ENCODE measurements around the gene TNNC1.

The TNNC1 gene

DNA sequence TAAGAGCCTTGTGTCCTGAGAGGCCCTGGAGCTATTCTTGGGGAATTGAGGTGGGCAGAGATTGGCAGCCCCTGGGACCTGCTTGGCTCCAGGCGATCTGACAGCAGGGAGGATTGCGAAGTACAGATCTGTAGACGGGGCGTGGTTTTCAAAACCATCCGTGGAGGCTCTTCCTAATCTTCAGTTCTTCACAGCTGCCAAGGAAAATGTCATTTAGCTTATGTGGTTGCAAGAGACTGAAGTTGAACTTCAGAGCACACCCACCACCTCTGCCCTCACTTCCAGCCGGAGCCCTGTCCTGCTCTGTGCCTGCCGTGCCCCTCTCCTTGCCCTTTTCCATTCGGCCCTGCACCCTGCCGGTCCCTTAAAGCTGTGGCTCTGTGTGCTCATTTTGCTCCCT lies 14.5 kb upstream of the TNNC1 start:
- Histone ChIP-seq H3K9me3 (ENCODE audit: insufficient read depth, low read depth, low read length) (no peaks in the 10 kb centered on the region), H3K27me3 (ENCODE audit: insufficient read depth, low read length) (no peaks in the 10 kb centered on the region), H3K9ac (ENCODE audit: low read depth, low read length) (no peak overlapping the region), H3K36me3 (ENCODE audit: insufficient read depth, low read depth, low read length) (peaks cover 69% of the 10 kb centered on the region), H3K4me1 (ENCODE audit: insufficient read depth, low read length) (no peaks in the 10 kb centered on the region), H3K27ac (ENCODE audit: low read length) (no peak overlapping the region), H3K4me3 (ENCODE audit: low read length) (no peak overlapping the region)

DNA sequence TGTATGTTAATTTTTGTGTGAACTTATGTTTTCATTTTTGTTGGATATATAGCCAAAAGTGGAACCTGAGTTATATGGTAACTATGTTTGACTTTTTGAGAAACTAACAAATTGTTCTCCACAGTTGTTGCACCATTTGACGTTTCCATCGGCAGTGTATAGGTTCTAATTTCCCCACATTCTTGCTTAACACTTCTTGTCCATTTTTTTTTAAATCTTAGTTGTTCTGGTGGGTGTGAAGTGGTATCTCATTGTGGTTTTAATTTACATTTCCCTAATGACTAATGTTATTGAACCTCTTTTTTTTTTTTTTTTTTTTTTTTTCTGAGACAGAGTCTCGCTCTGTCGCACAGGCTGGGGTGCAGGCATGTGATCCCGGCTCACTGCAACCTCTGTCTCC lies 9.6 kb upstream of the TNNC1 start:
- Histone ChIP-seq H3K9me3 (ENCODE audit: insufficient read depth, low read depth, low read length) (no peaks in the 10 kb centered on the region), H3K27ac (ENCODE audit: low read length) (no peak overlapping the region), H3K4me3 (ENCODE audit: low read length) (no peak overlapping the region), H3K4me1 (ENCODE audit: insufficient read depth, low read length) (no peaks in the 10 kb centered on the region), H3K9ac (ENCODE audit: low read depth, low read length) (no peak overlapping the region), H3K36me3 (ENCODE audit: insufficient read depth, low read depth, low read length) (peaks cover 83% of the 10 kb centered on the region), H3K27me3 (ENCODE audit: insufficient read depth, low read length) (no peaks in the 10 kb centered on the region)

DNA sequence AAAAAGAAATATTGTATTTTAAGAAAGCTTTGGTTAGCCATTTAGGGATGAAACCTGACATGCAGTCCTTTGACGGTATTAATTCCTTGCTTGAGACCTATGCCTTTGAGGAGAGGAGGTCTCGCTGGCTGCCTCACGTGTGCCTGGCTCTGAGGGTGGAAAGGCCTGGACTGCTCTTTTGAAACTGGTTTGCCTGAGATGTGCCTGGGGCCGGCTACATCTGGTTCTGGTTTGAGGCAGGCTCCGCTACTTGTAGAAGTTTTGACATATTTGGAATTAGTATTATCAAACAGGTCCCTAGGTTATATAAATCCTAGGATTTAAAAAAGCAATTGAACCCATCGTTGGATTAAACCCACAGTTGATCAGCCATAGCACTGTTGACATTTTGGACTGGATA lies 8.0 kb upstream of the TNNC1 start:
- no peak overlapping the region for H3K27ac ChIP-seq (ENCODE audit: low read length)
- no peaks in the 10 kb centered on the region for H3K27me3 ChIP-seq (ENCODE audit: insufficient read depth, low read length)
- no peak overlapping the region for H3K9ac ChIP-seq (ENCODE audit: low read depth, low read length)
- no peak overlapping the region for H3K4me3 ChIP-seq (ENCODE audit: low read length)
- no peaks in the 10 kb centered on the region for H3K9me3 ChIP-seq (ENCODE audit: insufficient read depth, low read depth, low read length)
- no peaks in the 10 kb centered on the region for H3K4me1 ChIP-seq (ENCODE audit: insufficient read depth, low read length)
- peaks cover 88% of the 10 kb centered on the region for H3K36me3 ChIP-seq (ENCODE audit: insufficient read depth, low read depth, low read length)

DNA sequence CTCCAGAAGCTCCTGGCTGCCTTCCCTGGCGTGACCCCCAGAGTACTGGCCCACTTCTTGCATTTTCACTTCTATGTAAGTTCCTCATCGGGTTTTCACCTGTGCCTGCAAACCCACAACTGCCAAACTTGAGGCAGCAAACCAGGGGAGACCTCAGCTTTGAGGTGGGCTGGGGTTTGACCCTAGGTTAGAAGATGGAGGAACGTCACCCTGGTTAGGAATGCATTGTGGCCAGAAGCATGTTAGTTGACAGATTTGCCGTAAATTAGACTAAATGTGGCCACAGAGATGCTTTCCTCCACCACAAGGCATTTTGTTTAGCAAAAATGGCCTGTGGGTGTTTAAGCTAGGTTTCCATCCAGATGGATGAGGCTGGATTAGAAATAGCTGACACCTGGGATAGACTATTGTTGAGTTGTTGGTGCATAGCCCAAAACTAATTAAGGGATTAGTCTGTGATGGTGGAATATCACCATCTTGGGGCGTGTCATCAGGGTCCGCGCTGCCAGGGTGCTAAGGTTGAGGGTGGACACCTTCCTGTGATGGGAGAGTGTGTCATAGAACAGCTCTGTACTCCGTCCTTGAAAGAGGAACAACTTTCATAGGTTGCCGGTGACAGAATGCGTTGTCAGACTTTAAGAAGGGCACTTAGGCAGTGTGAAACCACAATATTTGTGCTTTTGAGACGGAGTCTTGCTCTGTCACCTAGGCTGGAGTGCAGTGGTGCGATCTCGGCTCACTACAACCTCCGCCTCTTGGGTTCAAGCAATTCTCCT lies 5.1 kb upstream of the TNNC1 start:
- no peak overlapping the region for H3K9ac ChIP-seq (ENCODE audit: low read depth, low read length)
- no peaks in the 10 kb centered on the region for H3K27me3 ChIP-seq (ENCODE audit: insufficient read depth, low read length)
- peaks cover 62% of the 10 kb centered on the region for H3K36me3 ChIP-seq (ENCODE audit: insufficient read depth, low read depth, low read length)
- H3K4me1 ChIP-seq (ENCODE audit: insufficient read depth, low read length): peaks cover 2% of the 10 kb centered on the region; the same call in 1 of the 2 replicates
- no peak overlapping the region for H3K27ac ChIP-seq (ENCODE audit: low read length)
- H3K4me3 ChIP-seq (ENCODE audit: low read length): no peak overlapping the region
- H3K9me3 ChIP-seq (ENCODE audit: insufficient read depth, low read depth, low read length): no peaks in the 10 kb centered on the region

DNA sequence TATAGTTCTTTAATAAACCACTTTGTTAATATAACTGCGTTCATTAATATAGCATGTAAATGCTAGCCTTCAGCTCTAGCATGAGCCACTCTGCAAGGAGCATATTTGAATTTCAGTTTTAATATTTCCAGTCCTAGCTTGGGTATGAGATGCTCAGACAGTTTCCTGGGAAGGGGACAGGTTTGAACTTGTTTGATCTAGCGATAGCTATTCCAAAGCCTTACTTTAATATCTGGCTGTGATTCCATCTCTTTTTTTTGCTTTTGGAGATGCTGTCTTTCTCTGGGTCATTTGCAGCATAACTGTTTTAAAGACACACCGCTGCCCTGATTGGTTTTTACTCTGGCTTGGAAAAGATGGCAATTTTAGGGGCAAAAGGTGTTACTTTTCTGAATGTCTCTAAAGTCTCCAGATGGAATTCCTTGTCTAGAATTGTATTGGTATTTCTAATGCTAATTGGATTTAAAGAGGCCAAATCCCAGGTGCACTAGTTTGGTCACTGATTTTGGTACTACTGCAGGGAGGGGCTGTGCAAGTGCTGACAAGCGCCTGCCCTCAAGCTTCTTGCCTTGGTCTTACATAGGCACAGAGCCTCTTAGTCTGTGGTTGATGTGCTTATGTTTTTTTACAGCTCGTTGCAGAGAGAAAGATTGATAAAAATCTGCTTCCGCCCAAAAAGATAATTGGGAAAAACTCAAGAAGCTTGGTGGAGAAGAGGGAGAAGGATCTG lies 4.4 kb upstream of the TNNC1 start:
- Histone ChIP-seq H3K9me3 (ENCODE audit: insufficient read depth, low read depth, low read length) (no peaks in the 10 kb centered on the region), H3K27me3 (ENCODE audit: insufficient read depth, low read length) (no peaks in the 10 kb centered on the region), H3K4me3 (ENCODE audit: low read length) (no peak overlapping the region), H3K9ac (ENCODE audit: low read depth, low read length) (no peak overlapping the region), H3K27ac (ENCODE audit: low read length) (no peak overlapping the region), H3K36me3 (ENCODE audit: insufficient read depth, low read depth, low read length) (peaks cover 57% of the 10 kb centered on the region), H3K4me1 (ENCODE audit: insufficient read depth, low read length) (peaks cover 2% of the 10 kb centered on the region; the same call in 1 of the 2 replicates)

DNA sequence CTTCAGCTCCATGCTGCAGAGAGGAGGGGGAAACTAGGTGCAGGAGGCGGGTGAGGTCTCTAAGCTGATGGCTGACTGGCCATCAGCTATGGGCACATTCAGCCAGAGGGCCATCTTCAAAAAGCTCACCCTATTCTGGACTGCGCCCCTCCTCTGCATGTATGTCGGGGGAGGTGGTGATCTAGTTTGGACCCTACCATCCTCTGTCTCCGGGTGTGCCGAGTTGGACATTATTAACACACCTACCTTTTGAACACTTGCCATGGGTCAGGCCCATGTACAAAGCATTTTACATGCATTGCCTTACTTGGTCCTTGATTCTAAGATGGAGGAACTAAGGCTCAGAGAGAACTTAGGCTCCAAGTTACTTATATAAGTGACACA lies 3.0 kb upstream of the TNNC1 start:
- no peaks in the 10 kb centered on the region for H3K27me3 ChIP-seq (ENCODE audit: insufficient read depth, low read length)
- H3K36me3 ChIP-seq (ENCODE audit: insufficient read depth, low read depth, low read length): peaks cover 43% of the 10 kb centered on the region
- H3K9me3 ChIP-seq (ENCODE audit: insufficient read depth, low read depth, low read length): no peaks in the 10 kb centered on the region
- H3K4me3 ChIP-seq (ENCODE audit: low read length): peak overlapping the region; percentile 98
- H3K4me1 ChIP-seq (ENCODE audit: insufficient read depth, low read length): peaks cover 2% of the 10 kb centered on the region; the same call in 1 of the 2 replicates
- H3K27ac ChIP-seq (ENCODE audit: low read length): no peak overlapping the region
- H3K9ac ChIP-seq (ENCODE audit: low read depth, low read length): peak overlapping the region; percentile 73; the same call in 1 of the 2 replicates

DNA sequence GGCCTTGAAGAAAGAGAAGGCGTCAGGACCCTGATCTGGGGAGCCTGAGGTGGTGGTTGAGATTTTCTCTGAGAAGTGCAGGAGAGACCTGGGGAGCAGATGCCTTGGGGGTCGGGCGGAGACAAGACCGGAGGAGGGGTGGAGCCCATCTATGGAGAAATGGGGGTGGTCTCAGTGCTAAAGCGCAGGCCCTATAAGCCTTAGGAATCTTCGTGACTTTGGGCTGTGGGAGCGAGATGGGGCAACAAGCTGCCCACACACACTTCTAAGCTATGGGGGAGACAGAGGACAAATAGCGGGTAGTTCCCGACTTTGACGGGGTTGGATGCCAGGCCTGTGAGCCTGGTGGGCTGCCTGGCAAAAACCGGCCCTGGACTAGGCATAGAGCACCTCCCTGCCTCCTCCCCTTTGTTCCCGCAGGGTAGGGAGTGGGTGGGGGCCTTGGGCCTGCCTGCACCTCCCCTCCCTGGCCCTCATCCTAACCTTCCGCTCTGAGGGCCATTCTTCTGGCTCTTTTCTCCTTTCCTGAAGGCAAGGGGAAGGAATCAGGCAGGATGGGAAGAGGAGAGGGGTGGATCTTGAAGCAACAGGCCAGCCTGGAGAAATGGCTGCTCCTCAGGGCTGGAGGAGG lies 2.4 kb upstream of the TNNC1 start:
- Histone ChIP-seq H3K4me1 (ENCODE audit: insufficient read depth, low read length) (peaks cover 2% of the 10 kb centered on the region; the same call in 1 of the 2 replicates), H3K27ac (ENCODE audit: low read length) (peak overlapping the region; percentile 60), H3K9me3 (ENCODE audit: insufficient read depth, low read depth, low read length) (no peaks in the 10 kb centered on the region), H3K4me3 (ENCODE audit: low read length) (peak overlapping the region; percentile 98), H3K9ac (ENCODE audit: low read depth, low read length) (peak overlapping the region; percentile 73), H3K27me3 (ENCODE audit: insufficient read depth, low read length) (no peaks in the 10 kb centered on the region), H3K36me3 (ENCODE audit: insufficient read depth, low read depth, low read length) (peaks cover 40% of the 10 kb centered on the region)

DNA sequence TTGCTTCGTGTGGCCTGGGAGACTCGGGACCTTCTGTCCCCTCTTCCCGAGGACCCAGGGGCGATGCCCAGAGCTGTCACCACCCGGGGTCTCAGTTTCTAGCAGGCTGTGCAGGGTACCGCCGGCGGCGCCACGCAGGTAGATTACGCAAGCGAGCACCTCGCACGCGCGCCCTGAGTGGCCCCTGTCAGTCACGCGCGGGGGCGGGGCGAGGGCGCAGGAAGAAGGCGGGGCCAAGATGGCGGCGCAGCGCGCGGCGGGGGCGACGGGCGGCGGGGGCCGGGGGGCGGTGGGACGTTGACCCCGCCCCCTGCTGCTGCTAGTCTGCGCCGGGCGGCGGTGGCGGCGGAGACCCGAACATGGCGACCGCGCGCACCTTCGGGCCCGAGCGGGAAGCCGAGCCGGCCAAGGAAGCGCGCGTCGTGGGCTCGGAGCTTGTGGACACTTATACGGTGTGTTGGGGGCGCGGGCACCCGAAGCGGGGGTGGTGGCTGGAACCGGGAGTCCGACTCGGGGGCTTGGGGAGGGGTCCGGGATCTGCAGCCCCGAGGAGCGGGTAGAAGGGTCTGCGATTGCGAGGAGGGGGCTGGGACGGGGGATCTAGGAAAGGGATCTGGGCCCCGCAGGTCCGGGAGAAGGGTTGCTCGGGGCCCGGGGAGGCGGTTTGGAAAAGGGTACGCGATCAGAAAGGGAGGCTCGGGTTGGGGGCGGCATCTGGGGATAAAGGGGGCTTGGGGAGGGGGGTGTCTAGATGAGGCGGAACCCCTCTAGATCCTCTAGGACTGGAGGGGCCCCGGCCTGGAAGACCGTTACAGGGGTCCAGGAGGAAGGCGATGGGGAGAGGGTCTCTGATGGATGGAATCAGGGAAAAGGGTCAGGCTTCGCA lies 1.7 kb upstream of the TNNC1 start, which contains the start of gene NISCH:
NISCH (plus strand) TSS at position 322 of the 886 bp plus-strand sequence; CDS start at position 360, 38 bp downstream.
- Histone ChIP-seq H3K27ac (ENCODE audit: low read length) (peak within 1 kb of the TSS; percentile 60), H3K9ac (ENCODE audit: low read depth, low read length) (peak within 1 kb of the TSS; percentile 73), H3K4me3 (ENCODE audit: low read length) (peak within 1 kb of the TSS; percentile 98), H3K9me3 (ENCODE audit: insufficient read depth, low read depth, low read length) (no peaks in the 10 kb centered on the region), H3K4me1 (ENCODE audit: insufficient read depth, low read length) (peaks cover 2% of the 10 kb centered on the region; the same call in 1 of the 2 replicates), H3K27me3 (ENCODE audit: insufficient read depth, low read length) (no peaks in the 10 kb centered on the region), H3K36me3 (ENCODE audit: insufficient read depth, low read depth, low read length) (peaks cover 33% of the 10 kb centered on the region)

DNA sequence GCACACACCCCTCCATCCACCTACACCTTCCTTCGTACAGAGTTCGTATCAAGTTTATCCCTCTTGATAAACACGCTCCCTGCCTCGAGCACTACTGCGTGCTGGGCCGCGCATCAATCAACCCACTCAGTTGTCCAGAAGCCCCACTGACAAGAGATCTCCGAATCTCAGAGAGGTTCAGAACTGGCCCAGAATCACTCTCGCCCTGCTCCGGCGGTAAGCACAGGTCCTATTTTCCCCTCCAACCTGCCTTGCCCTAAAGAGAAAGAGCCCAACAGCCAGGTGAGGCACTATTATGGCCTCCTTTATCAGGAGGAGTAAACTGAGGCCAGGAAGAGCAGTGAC lies 1.1 kb upstream of the TNNC1 start:
- Histone ChIP-seq H3K4me1 (ENCODE audit: insufficient read depth, low read length) (peaks cover 6% of the 10 kb centered on the region; the same call in 1 of the 2 replicates), H3K9ac (ENCODE audit: low read depth, low read length) (peak overlapping the region; percentile 62; the same call in 1 of the 2 replicates), H3K9me3 (ENCODE audit: insufficient read depth, low read depth, low read length) (no peaks in the 10 kb centered on the region), H3K27me3 (ENCODE audit: insufficient read depth, low read length) (no peaks in the 10 kb centered on the region), H3K4me3 (ENCODE audit: low read length) (peak overlapping the region; percentile 64), H3K27ac (ENCODE audit: low read length) (no peak overlapping the region), H3K36me3 (ENCODE audit: insufficient read depth, low read depth, low read length) (peaks cover 26% of the 10 kb centered on the region)

DNA sequence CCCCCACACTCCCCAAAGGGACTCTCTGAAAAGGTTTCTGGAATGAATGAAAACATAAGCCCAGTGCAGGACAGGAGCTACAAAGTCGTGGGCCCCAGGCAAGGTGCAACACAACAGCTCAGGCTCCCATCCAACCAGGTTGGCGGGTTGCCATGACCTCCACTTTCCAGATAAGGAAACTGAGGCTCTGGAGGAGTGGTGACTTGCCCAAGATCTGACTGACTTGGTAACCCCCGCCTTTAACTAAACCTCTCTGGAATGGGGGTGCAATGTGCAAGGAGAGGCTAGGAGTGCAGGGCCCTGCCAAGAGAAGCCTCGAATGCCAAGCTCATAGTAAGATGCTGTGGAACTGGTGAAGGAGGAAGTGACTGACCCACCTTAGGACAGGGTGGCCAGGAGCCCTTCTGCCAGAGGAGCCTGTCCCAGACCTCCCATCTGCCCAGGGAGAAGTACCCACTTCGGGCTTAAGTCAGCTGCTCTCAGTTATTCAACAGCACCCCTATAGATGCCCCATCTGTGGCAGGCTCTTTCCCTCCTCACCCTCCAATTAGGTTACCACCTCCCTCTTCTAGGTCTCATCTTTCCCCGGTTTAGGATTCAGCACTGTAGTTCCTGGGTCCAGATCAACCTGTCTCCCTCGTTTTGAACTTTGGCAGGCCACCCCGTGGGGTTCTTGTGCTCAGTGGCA lies 553 bp upstream of the TNNC1 start:
- peaks cover 21% of the 10 kb centered on the region for H3K36me3 ChIP-seq (ENCODE audit: insufficient read depth, low read depth, low read length)
- H3K4me1 ChIP-seq (ENCODE audit: insufficient read depth, low read length): peaks cover 9% of the 10 kb centered on the region
- no peaks in the 10 kb centered on the region for H3K27me3 ChIP-seq (ENCODE audit: insufficient read depth, low read length)
- H3K9ac ChIP-seq (ENCODE audit: low read depth, low read length): no peak overlapping the region
- no peak overlapping the region for H3K4me3 ChIP-seq (ENCODE audit: low read length)
- no peak overlapping the region for H3K27ac ChIP-seq (ENCODE audit: low read length)
- no peaks in the 10 kb centered on the region for H3K9me3 ChIP-seq (ENCODE audit: insufficient read depth, low read depth, low read length)
